NCI-H1930 (cell line): Measurements from ENCODE around the gene RPS6KA6.
"Not testable (repeated sequence)": the region's sequence is repeated elsewhere in the genome, so short reads cannot be mapped to it uniquely, and the experiment has no call there.

ENCODE experiments used
- DNase-seq, 2 experiments: peaks; one replicate each; lab custom pipeline; 2025; lab: John Stamatoyannopoulos, UW

RPS6KA6 gene

GRCh38 chrX:84162401-84162800, 25.6 kb downstream of the RPS6KA6 start:
- no peak for DNase-seq

- no peak for DNase-seq
These were observed 26.4 kb downstream of the RPS6KA6 start for GRCh38 chrX:84161641-84162040.

GRCh38 chrX:84160736-84161135, 27.3 kb downstream of the RPS6KA6 start:
- DNase-seq: no peak

GRCh38 chrX:84156821-84157220, 31.2 kb downstream of the RPS6KA6 start:
- no peak for DNase-seq

GRCh38 chrX:84155938-84156337, 32.1 kb downstream of the RPS6KA6 start:
- DNase-seq: no peak

GRCh38 chrX:84153538-84153937, 34.5 kb downstream of the RPS6KA6 start:
- no peak for DNase-seq

GRCh38 chrX:84144991-84145390, 43.0 kb downstream of the RPS6KA6 start:
- no peak for DNase-seq

- DNase-seq: no peak
These were observed 43.7 kb downstream of the RPS6KA6 start for GRCh38 chrX:84144281-84144680.

GRCh38 chrX:84133023-84133422, 55.0 kb downstream of the RPS6KA6 start:
- no peak for DNase-seq

- no peak for DNase-seq
These were observed 64.4 kb downstream of the RPS6KA6 start for GRCh38 chrX:84123585-84123984.

- DNase-seq: no peak
These were observed 69.2 kb downstream of the RPS6KA6 start for GRCh38 chrX:84118769-84119168.

- no peak for DNase-seq
These were observed 69.7 kb downstream of the RPS6KA6 start for GRCh38 chrX:84118315-84118714.

- no peak for DNase-seq
These were observed 79.4 kb downstream of the RPS6KA6 start for GRCh38 chrX:84108584-84108983.

GRCh38 chrX:84099120-84099519, 88.9 kb downstream of the RPS6KA6 start:
- no peak for DNase-seq

- DNase-seq: not testable (repeated sequence)
These were observed 108.4 kb downstream of the RPS6KA6 start for GRCh38 chrX:84079479-84080197.

- DNase-seq: no peak
These were observed 109.0 kb downstream of the RPS6KA6 start for GRCh38 chrX:84078991-84079390.

GRCh38 chrX:84064814-84065213, 123.2 kb downstream of the RPS6KA6 start:
- DNase-seq: no peak

GRCh38 chrX:84064164-84064563, 123.8 kb downstream of the RPS6KA6 start:
- no peak for DNase-seq

GRCh38 chrX:84047339-84047738, 140.7 kb downstream of the RPS6KA6 start:
- DNase-seq: no peak

- no peak for DNase-seq
These were observed 141.5 kb downstream of the RPS6KA6 start for GRCh38 chrX:84046403-84046984.

GRCh38 chrX:84044051-84044450, 143.9 kb downstream of the RPS6KA6 start:
- no peak for DNase-seq
